ENCODE measurements around the gene NDEL1. TPM values are rescaled to one million over a fixed set of nuclear protein-coding genes. Genes with fewer than 3 reads are reported as not detected.
"Not testable (repeated sequence)": the region's sequence is repeated elsewhere in the genome, so short reads cannot be mapped to it uniquely, and the experiment has no call there.

NDEL1 gene, protein sequence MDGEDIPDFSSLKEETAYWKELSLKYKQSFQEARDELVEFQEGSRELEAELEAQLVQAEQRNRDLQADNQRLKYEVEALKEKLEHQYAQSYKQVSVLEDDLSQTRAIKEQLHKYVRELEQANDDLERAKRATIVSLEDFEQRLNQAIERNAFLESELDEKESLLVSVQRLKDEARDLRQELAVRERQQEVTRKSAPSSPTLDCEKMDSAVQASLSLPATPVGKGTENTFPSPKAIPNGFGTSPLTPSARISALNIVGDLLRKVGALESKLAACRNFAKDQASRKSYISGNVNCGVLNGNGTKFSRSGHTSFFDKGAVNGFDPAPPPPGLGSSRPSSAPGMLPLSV
- total RNA-seq (10 to 100 TPM; 30.9 to 45.2 (median 32.4) TPM), polyA plus RNA-seq (27.3 TPM)
- long read RNA-seq, donor 1, transcript NDEL1-204 (1 exons, 3,927 nt) = minor isoform, 5 of 31 reads
- long read RNA-seq, donor 1, transcript NDEL1-203 (10 exons, 1,858 nt) = major isoform, 17 of 31 reads
- long read RNA-seq, donor 1, transcript NDEL1-201 (9 exons, 2,372 nt) = minor isoform, 6 of 31 reads
- long read RNA-seq, donor 1, partial matches to known transcripts = 2 of 31 reads
- long read RNA-seq, donor 1, other reads (novel, unspliced or antisense) = 1 of 31 reads
- long read RNA-seq, donor 2, transcript NDEL1-203 (10 exons, 1,858 nt) = major isoform, 11 of 15 reads
- long read RNA-seq, donor 2, partial matches to known transcripts = 0 of 15 reads
- long read RNA-seq, donor 2, other reads (novel, unspliced or antisense) = 1 of 15 reads
- long read RNA-seq, donor 3, transcript NDEL1-201 (9 exons, 2,372 nt) = minor isoform, 19 of 102 reads
- long read RNA-seq, donor 3, transcript NDEL1-203 (10 exons, 1,858 nt) = major isoform, 47 of 102 reads
- long read RNA-seq, donor 3, partial matches to known transcripts = 7 of 102 reads
- long read RNA-seq, donor 3, other reads (novel, unspliced or antisense) = 24 of 102 reads
- long read RNA-seq, donor 4, transcript NDEL1-203 (10 exons, 1,858 nt) = major isoform, 6 of 9 reads
- long read RNA-seq, donor 4, partial matches to known transcripts = 1 of 9 reads
- long read RNA-seq, donor 4, other reads (novel, unspliced or antisense) = 2 of 9 reads

DNA sequence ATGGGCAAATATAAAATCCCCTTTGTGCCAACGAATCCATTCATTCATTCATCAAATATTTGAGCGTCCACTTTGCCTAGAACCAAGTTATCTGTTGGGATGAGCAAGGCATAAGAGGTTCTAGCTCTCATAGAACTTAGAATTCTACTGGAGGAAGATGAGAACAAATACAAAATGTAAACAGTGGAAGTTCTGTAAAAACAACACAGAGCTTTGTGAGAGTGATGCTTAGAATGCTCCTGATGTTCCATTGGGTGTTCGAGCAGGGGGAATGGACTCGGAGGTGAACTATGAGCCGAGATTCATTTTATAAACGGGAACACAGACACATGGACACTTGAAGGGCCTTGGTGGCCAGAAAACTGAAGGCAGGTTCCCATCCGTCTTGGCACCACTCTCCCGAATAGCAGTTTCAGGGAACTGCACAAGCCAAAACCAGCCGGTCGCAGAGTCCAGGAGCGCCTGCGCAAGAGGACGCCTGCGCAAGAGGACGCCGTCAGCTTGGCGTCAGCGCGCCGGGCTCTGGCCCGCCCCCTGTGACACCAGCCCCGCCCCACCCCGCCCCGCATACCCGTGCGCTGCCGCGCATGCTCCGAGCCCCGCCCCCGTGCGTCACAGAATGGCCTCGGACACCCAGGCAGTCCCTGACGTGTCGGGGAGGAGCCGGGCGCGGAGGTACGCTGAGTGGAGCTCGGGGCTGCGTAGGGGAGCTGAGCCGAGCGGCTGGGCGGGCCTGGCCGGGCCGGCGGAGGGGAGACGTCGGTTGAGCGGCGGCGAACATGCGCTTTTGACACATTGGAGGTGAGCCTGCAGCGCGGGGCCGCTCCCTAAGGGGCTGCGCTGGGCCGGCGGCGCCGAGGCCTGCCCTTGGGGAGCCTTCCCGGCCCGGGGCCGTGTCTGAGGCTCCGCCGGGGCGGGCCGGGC is at the start of gene NDEL1:
TSS of gene NDEL1 (plus strand) at position 640 of the 924 bp plus-strand sequence. CDS start 8,388 bp downstream, outside the sequence.
- no peaks in the 10 kb centered on the region for H3K4me1 ChIP-seq (ENCODE audit: control insufficient read depth, insufficient read depth, low read length)
- H3K27ac ChIP-seq (ENCODE audit: low read length) = peak within 1 kb of the TSS; percentile 96

DNA sequence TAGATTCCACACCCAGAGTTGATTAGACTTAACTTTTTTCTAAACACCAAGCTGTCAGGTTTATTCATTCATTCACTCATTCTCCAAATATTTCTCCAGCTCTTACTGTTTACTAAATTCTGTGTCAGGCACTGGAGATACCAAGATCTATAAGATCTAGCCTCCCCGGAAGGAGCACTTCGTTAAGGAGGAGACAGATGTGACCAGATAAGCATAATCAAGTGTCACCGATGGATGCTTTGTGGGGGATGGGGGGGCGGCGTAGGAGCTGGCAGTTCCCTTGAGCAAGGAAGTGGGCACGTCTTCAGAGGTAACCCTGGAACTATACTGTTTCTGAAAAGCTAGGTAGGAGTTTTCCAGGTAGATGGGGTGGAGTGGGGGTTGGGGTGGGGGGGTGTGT is 48.8 kb upstream of the NDEL1 start:
- WGBS = 54% methylated on average over 6 of the region's 6 CpGs
- no peaks in the 10 kb centered on the region for H3K9me3 ChIP-seq (ENCODE audit: control insufficient read depth, low read length)
- H3K4me3 ChIP-seq (ENCODE audit: low read length) = no peak overlapping the region
- ATAC-seq = no peak
- intact Hi-C loops (cut with DNase I) = no loop called here
- peak in 1 of 3 donors; percentile 16 for DNase-seq
- no peaks in the 10 kb centered on the region for H3K27me3 ChIP-seq (ENCODE audit: control insufficient read depth, insufficient read depth)
- H3K27ac ChIP-seq (ENCODE audit: low read length) = no peak overlapping the region
- peaks cover 3% of the 10 kb centered on the region for H3K4me1 ChIP-seq (ENCODE audit: control insufficient read depth, insufficient read depth, low read length)

More for the DNA sequence above, at the start of gene NDEL1:
- peak within 1 kb of the TSS; percentile 67 for H3K4me3 ChIP-seq (ENCODE audit: low read length)
- no peaks in the 10 kb centered on the region for H3K9me3 ChIP-seq (ENCODE audit: control insufficient read depth, low read length)
- 3% methylated on average over 68 of the region's 68 CpGs for WGBS
- H3K27me3 ChIP-seq (ENCODE audit: control insufficient read depth, insufficient read depth) = no peaks in the 10 kb centered on the region
- intact Hi-C loops (cut with DNase I) = no loop called here
- ATAC-seq (peak; percentile 97 to 98), DNase-seq (peak; percentile 100)

DNA sequence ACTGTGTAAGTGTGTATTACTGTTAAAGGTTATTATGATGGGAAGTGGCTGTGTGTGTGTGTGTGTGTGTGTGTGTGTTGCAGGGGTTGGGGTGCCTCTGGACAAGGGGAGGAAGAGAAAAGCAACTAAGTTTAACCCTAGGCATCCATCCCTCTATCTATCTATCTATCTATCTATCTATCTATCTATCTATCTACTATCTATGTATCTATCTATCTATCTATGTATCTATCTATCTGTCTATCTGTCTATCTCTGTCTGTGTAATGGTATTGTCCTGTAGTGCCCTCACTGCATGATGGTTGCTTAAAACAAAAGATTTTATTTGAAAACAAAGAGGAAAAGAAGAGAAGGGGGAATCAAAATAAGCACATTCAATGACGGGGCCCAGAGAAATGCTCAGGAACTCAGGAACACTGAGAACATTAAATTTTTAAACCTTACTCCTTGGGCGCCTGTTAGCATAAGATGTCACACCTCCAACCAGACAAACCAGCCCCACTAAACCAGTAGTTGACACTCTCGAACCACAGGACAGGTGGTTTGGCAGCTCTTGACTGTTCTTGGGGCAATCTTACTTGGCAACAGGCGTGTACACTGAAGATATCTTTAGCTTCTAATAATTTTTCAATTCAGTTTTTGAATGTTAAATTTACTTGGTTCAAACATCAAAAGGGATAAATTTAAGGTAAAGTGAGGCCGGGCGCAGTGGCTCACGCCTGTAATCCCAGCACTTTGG is 47.6 kb upstream of the NDEL1 start:
- intact Hi-C loops (cut with DNase I) = no loop called here

DNA sequence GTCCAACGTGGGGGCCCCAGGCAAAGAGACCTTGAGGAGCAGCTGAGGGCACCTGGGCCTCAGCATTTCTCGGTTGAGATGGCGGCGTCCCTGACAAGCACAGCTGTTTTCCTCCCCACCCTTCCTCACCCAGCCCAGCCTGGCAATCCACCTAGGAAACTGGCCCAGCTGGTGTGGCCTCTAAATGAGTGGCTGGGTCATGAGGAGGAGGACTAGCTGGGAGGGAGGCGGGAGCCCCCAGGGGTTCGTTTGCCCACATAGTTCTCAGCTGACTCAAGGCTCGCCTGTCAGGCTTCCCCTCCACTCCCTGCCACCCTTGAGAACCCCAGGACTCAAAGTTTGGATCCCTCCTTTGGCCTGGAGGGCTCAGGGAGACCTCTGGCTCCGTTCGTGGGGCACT is 44.0 kb upstream of the NDEL1 start:
- WGBS = 44% methylated on average over 9 of the region's 9 CpGs

More for the DNA sequence above, 47.6 kb upstream of the NDEL1 start:
- H3K4me1 ChIP-seq (ENCODE audit: control insufficient read depth, insufficient read depth, low read length) = peaks cover 3% of the 10 kb centered on the region
- H3K27ac ChIP-seq (ENCODE audit: low read length) = no peak overlapping the region
- DNase-seq = no peak
- H3K4me3 ChIP-seq (ENCODE audit: low read length) = no peak overlapping the region
- WGBS = 93% methylated on average over 7 of the region's 7 CpGs
- no peaks in the 10 kb centered on the region for H3K27me3 ChIP-seq (ENCODE audit: control insufficient read depth, insufficient read depth)
- no peak for ATAC-seq
- no peaks in the 10 kb centered on the region for H3K9me3 ChIP-seq (ENCODE audit: control insufficient read depth, low read length)

DNA sequence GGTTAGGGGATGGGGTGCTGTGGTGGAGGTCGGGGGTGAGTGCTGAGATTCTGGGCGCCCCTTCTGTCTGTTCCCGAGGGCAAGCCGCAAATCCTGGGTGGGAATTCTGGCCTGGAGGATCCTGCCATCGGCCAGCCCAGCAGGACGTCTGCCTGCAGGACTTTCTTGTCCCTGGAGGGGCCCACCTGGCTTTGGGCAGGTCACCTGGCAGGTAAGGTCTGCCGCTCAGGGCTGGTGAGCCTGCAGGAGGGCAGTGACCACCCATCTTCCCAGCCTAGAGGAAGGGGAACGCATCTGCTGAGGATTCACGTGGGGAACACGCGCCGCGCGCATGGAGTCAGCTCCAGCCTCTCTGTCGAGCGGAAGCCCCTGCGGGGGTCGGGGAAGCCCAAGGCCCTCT is 43.4 kb upstream of the NDEL1 start:
- 60% methylated on average over 18 of the region's 18 CpGs for WGBS
- intact Hi-C loops (cut with DNase I) = no loop called here
- Histone ChIP-seq H3K4me3 (ENCODE audit: low read length) (no peak overlapping the region), H3K27me3 (ENCODE audit: control insufficient read depth, insufficient read depth) (no peaks in the 10 kb centered on the region), H3K4me1 (ENCODE audit: control insufficient read depth, insufficient read depth, low read length) (no peaks in the 10 kb centered on the region), H3K9me3 (ENCODE audit: control insufficient read depth, low read length) (no peaks in the 10 kb centered on the region), H3K27ac (ENCODE audit: low read length) (no peak overlapping the region)
- DNase-seq = no peak
- no peak for ATAC-seq

More for the DNA sequence above, 44.0 kb upstream of the NDEL1 start:
- H3K4me3 ChIP-seq (ENCODE audit: low read length) = no peak overlapping the region
- intact Hi-C loops (cut with DNase I) = no loop called here
- ATAC-seq (no peak), DNase-seq (peak in 1 of 3 donors; percentile 13)
- H3K4me1 ChIP-seq (ENCODE audit: control insufficient read depth, insufficient read depth, low read length) = no peaks in the 10 kb centered on the region
- H3K27me3 ChIP-seq (ENCODE audit: control insufficient read depth, insufficient read depth) = no peaks in the 10 kb centered on the region
- no peaks in the 10 kb centered on the region for H3K9me3 ChIP-seq (ENCODE audit: control insufficient read depth, low read length)
- H3K27ac ChIP-seq (ENCODE audit: low read length) = no peak overlapping the region

DNA sequence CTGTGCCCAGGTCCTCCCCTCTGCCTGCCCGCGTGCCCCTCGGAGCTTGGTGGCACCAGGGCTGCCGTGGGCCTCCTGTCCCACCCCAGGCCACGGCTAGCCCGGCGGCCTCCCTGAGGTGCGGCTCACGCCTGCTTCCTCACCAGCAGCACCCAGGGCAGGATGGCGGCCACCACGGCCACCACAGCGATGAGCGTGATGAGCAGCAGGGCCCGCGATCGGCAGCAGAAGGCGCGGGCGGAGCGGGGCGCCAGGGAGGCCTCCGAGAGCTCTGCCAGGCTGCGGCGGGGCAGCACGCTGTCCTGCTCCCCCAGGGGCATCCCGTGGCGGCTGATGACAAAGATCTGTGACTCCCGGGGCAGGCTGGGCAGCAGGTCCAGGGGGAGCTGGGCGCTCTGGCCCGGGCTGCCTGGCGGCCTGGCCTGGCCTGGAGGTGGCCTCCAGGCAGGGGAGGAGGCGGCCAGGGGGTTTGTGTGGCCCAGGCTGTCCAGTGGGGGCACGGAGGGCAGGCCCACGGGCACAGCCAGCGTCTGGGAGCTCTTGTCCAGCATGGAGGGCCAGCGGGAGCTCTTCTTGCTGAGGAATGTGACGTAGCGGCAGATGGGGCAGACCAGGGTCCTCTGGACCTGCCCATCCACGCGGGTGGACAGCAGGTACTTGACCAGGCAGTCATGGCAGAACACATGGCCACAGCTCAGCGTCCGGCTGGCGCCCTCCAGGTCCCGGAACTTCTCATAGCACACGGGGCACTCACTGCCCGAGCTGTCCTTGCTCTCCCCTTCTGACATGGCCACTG is 42.8 kb upstream of the NDEL1 start:
- peak; percentile 35 to 37 for ATAC-seq
- no peak overlapping the region for H3K27ac ChIP-seq (ENCODE audit: low read length)
- 87% methylated on average over 46 of the region's 46 CpGs for WGBS

DNA sequence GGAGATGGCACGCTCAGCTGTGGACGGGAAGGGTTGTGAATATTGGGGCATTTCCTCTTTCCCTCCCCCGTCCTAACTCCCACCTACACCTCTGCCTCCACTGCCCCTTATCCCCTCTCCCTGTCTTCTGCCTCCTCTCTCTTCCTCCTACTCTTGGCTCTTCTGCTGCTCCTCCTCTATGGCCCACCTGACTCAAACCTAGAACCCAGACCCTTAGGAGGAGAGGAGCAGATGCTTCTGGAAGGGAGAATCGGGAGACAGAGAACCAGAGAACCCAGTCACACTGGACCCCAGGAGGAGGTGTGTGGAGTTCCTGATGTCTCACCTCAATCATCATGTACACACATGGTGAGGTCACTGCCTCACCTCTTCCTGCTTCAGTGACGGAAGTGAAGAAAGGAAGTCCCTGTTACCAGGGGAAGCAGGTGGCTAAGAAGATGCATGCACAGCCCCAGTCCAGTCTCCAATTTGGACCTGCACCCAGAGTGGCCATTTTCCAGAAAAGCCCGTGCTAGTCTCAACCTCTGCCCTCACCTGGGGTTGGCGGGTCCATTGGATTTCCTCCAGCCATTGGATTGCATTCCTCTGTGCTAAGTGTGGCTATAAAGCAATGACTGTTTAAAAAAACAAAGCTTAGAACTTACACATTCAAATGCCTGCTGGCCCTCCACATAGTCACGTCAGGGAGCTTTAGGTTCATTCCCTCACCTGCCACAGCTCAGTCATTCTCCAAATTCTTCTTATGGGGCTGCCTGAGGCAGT is 42.0 kb upstream of the NDEL1 start:
- peak in 1 of 2 donors; percentile 17 for ATAC-seq
- WGBS = 63% methylated on average over 8 of the region's 8 CpGs
- Histone ChIP-seq H3K4me3 (ENCODE audit: low read length) (no peak overlapping the region), H3K27me3 (ENCODE audit: control insufficient read depth, insufficient read depth) (no peaks in the 10 kb centered on the region), H3K4me1 (ENCODE audit: control insufficient read depth, insufficient read depth, low read length) (no peaks in the 10 kb centered on the region), H3K27ac (ENCODE audit: low read length) (no peak overlapping the region), H3K9me3 (ENCODE audit: control insufficient read depth, low read length) (no peaks in the 10 kb centered on the region)
- peak in 1 of 3 donors; percentile 14 for DNase-seq
- intact Hi-C loops (cut with DNase I) = no loop called here

More for the DNA sequence above, 42.8 kb upstream of the NDEL1 start:
- intact Hi-C loops (cut with DNase I) = no loop called here
- Histone ChIP-seq H3K27me3 (ENCODE audit: control insufficient read depth, insufficient read depth) (no peaks in the 10 kb centered on the region), H3K4me3 (ENCODE audit: low read length) (no peak overlapping the region), H3K9me3 (ENCODE audit: control insufficient read depth, low read length) (no peaks in the 10 kb centered on the region), H3K4me1 (ENCODE audit: control insufficient read depth, insufficient read depth, low read length) (no peaks in the 10 kb centered on the region)
- DNase-seq = no peak

DNA sequence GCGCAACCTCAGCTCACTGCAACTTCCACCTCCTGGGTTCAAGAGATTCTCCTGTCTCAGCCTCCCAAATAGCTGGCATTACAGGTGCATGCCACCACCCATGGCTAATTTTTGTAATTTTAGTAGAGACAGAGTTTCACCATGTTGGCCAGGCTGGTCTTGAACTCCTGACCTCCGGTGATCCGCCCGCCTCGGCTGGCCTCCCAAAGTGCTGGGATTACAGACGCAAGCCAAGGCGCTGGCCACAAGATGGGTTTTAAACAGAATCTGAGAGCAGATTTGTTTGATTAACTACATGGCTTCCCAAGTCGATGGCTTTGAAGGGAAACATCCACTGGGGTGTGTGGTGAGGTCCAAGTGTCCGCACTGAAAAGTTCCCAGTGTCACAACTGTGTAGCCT is 41.2 kb upstream of the NDEL1 start:
- H3K27ac ChIP-seq (ENCODE audit: low read length); H3K9me3 ChIP-seq (ENCODE audit: control insufficient read depth, low read length); ATAC-seq; H3K27me3 ChIP-seq (ENCODE audit: control insufficient read depth, insufficient read depth); H3K4me3 ChIP-seq (ENCODE audit: low read length); intact Hi-C loops (cut with DNase I); H3K4me1 ChIP-seq (ENCODE audit: control insufficient read depth, insufficient read depth, low read length); DNase-seq: not testable (repeated sequence)
- 85% methylated on average over 9 of the region's 9 CpGs for WGBS

DNA sequence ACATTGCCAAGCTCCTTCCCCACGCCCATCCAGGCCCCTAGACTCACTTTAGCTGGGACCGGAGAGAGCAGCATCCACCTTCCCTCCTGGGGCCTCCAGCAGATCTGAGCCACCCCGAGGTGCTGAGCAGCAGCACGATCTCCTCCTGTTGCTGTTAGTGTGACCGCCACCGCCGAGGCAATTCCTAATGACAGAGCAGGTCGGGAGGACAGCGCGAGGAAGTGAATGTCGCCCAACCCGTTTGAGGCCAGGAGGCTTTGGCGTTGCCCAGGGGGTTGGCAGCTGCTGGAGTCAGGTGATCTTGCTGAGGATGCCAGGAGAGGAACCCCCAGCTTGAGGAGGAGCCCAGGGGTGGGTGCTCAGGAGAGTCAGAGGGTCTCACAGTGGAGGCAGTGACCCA is 38.0 kb upstream of the NDEL1 start, which contains the start of gene RNF222:
TSS of gene RNF222 (minus strand) at position 192 of the 400 bp plus-strand sequence. CDS start 4,366 bp downstream, outside the sequence.
- intact Hi-C loops (cut with DNase I) = no loop called here
- Histone ChIP-seq H3K9me3 (ENCODE audit: control insufficient read depth, low read length) (no peaks in the 10 kb centered on the region), H3K27ac (ENCODE audit: low read length) (no peak within 1 kb of the TSS), H3K27me3 (ENCODE audit: control insufficient read depth, insufficient read depth) (no peaks in the 10 kb centered on the region), H3K4me1 (ENCODE audit: control insufficient read depth, insufficient read depth, low read length) (no peaks in the 10 kb centered on the region), H3K4me3 (ENCODE audit: low read length) (no peak within 1 kb of the TSS)
- WGBS = 54% methylated on average over 13 of the region's 13 CpGs
- ATAC-seq (no peak), DNase-seq (no peak)
